Parathyroid adenoma (tissue), 2 donors: ENCODE measurements around the gene VPS35L.

ENCODE experiments used
- H2AFZ ChIP-seq: fragments of 300-600 bp; sonication (generic); one replicate; pipeline ENCODE4 v1.7.0; 2017; ENCODE audit warnings: antibody characterized with exemption, mild to moderate bottlenecking
- H3K27ac ChIP-seq: fragments of 300-600 bp; sonication (generic); one replicate; pipeline ENCODE4 v1.7.0; 2017
- H3K27me3 ChIP-seq: fragments of 300-600 bp; sonication (generic); one replicate; pipeline ENCODE4 v1.7.0; 2017; ENCODE audit warnings: low read length; ENCODE audit not compliant: control insufficient read depth, insufficient read depth
- H3K36me3 ChIP-seq: fragments of 300-600 bp; sonication (generic); one replicate; pipeline ENCODE4 v1.7.0; 2017; ENCODE audit warnings: low read length; ENCODE audit not compliant: control insufficient read depth, insufficient read depth
- H3K4me1 ChIP-seq: fragments of 300-600 bp; sonication (generic); one replicate; pipeline ENCODE4 v1.7.0; 2017; ENCODE audit warnings: control low read depth
- H3K4me2 ChIP-seq: fragments of 300-600 bp; sonication (generic); one replicate; pipeline ENCODE4 v1.7.0; 2017; ENCODE audit warnings: low read length
- H3K4me3 ChIP-seq: fragments of 300-600 bp; sonication (generic); one replicate; pipeline ENCODE4 v1.7.0; 2017; ENCODE audit warnings: low read depth, low read length
- H3K79me2 ChIP-seq: fragments of 300-600 bp; sonication (generic); one replicate; pipeline ENCODE4 v1.7.0; 2017; ENCODE audit warnings: control low read depth
- H3K9ac ChIP-seq: fragments of 300-600 bp; sonication (generic); one replicate; pipeline ENCODE4 v1.7.0; 2017; ENCODE audit warnings: mild to moderate bottlenecking
- H3K9me3 ChIP-seq: fragments of 300-600 bp; sonication (generic); one replicate; pipeline ENCODE4 v1.7.0; 2017; ENCODE audit warnings: low read length; ENCODE audit not compliant: control insufficient read depth
- CTCF ChIP-seq: fragments of 300-600 bp; sonication (generic); IDR thresholded peaks from one replicate; pipeline ENCODE4 v1.7.0; 2017; ENCODE audit warnings: antibody characterized with exemption, mild to moderate bottlenecking
- donor health status: primary hyperparathyroidism.

The VPS35L gene

GRCh38 chr16:19710991-19711545, 155.6 kb downstream of the VPS35L start:
- no peaks in the 10 kb centered on the region for H3K27me3 ChIP-seq
- peak overlapping the region; percentile 9 for H3K27ac ChIP-seq
- peaks cover 46% of the 10 kb centered on the region for H3K4me1 ChIP-seq
- no peak overlapping the region for H3K4me3 ChIP-seq
- H3K9me3 ChIP-seq = no peaks in the 10 kb centered on the region
- no peak overlapping the region for H3K9ac ChIP-seq
- no peak overlapping the region for H3K4me2 ChIP-seq
- TF ChIP-seq CTCF = no peak
- no peaks in the 10 kb centered on the region for H3K36me3 ChIP-seq
- peaks cover 50% of the 10 kb centered on the region for H3K79me2 ChIP-seq
- H2AFZ ChIP-seq = no peak overlapping the region

- Histone ChIP-seq H2AFZ (no peak overlapping the region), H3K4me1 (peaks cover 50% of the 10 kb centered on the region), H3K9ac (no peak overlapping the region), H3K4me2 (no peak overlapping the region), H3K79me2 (peaks cover 50% of the 10 kb centered on the region), H3K36me3 (no peaks in the 10 kb centered on the region), H3K4me3 (no peak overlapping the region), H3K27me3 (no peaks in the 10 kb centered on the region), H3K27ac (peak overlapping the region; percentile 9), H3K9me3 (no peaks in the 10 kb centered on the region)
- TF ChIP-seq CTCF = no peak
Observed at GRCh38 chr16:19711643-19712042, 156.1 kb downstream of the VPS35L start.

- no peak overlapping the region for H2AFZ ChIP-seq
- H3K27ac ChIP-seq = no peak overlapping the region
- no peak for TF ChIP-seq CTCF
- H3K4me1 ChIP-seq = peaks cover 50% of the 10 kb centered on the region
- H3K4me2 ChIP-seq = no peak overlapping the region
- H3K36me3 ChIP-seq = no peaks in the 10 kb centered on the region
- peaks cover 50% of the 10 kb centered on the region for H3K79me2 ChIP-seq
- no peak overlapping the region for H3K9ac ChIP-seq
- no peaks in the 10 kb centered on the region for H3K27me3 ChIP-seq
- no peaks in the 10 kb centered on the region for H3K9me3 ChIP-seq
- no peak overlapping the region for H3K4me3 ChIP-seq
Observed at GRCh38 chr16:19712418-19713058, 157.0 kb downstream of the VPS35L start.

GRCh38 chr16:19713697-19714096, 158.2 kb downstream of the VPS35L start:
- no peak overlapping the region for H3K9ac ChIP-seq
- peaks cover 55% of the 10 kb centered on the region for H3K79me2 ChIP-seq
- no peak overlapping the region for H3K4me3 ChIP-seq
- no peaks in the 10 kb centered on the region for H3K36me3 ChIP-seq
- no peak for TF ChIP-seq CTCF
- H3K4me2 ChIP-seq = no peak overlapping the region
- H2AFZ ChIP-seq = no peak overlapping the region
- no peak overlapping the region for H3K27ac ChIP-seq
- no peaks in the 10 kb centered on the region for H3K9me3 ChIP-seq
- peaks cover 46% of the 10 kb centered on the region for H3K4me1 ChIP-seq
- no peaks in the 10 kb centered on the region for H3K27me3 ChIP-seq

- TF ChIP-seq CTCF = no peak
- Histone ChIP-seq H3K27ac (peak overlapping the region; percentile 90), H3K27me3 (no peaks in the 10 kb centered on the region), H3K4me1 (peaks cover 33% of the 10 kb centered on the region), H3K79me2 (peaks cover 50% of the 10 kb centered on the region), H3K4me3 (peak overlapping the region; percentile 87), H3K9ac (no peak overlapping the region), H2AFZ (no peak overlapping the region), H3K9me3 (no peaks in the 10 kb centered on the region), H3K36me3 (no peaks in the 10 kb centered on the region), H3K4me2 (peak overlapping the region; percentile 88)
Observed at GRCh38 chr16:19715566-19715965, 160.1 kb downstream of the VPS35L start.
